Panc1 (cell line): ENCODE data around the gene TRIM39. TPM values are rescaled to one million over a fixed set of nuclear protein-coding genes. Genes with fewer than 3 reads are reported as not detected.

Experiments used
- ATAC-seq: fragments of 200-7000 bp; cut with Tn5 transposase; 2 replicates; pipeline ENCODE4 v1.9.1; 2020; ENCODE audit warnings: mild to moderate bottlenecking, moderate library complexity
- BruUV-seq: library from RNA; stranded (reverse); fragments of 400-500 nt; replicated peaks from 2 replicates; lab custom pipeline; 2021; lab: Mats Ljungman, UMichigan
- CTCF ChIA-PET: fragments of 300-600 bp; sonication (Branson Sonifier 250); formaldehyde crosslinking; loops from one replicate; lab custom pipeline; 2022; ENCODE audit warnings: antibody characterized with exemption; lab: Charles Lee
- POLR2A ChIA-PET: fragments of 300-600 bp; sonication (Branson Sonifier 250); formaldehyde crosslinking; loops from one replicate; lab custom pipeline; 2022; ENCODE audit warnings: antibody characterized with exemption; lab: Charles Lee
- DNase-seq: peaks from one replicate; pipeline ENCODE4 v3.0.0-alpha.2; 2010; ENCODE audit warnings: low read depth, low spot score
- H3K27ac ChIP-seq: 2 replicates; pipeline ENCODE4 v1.5.1; 2011; ENCODE audit warnings: mild to moderate bottlenecking, low read length, inconsistent platforms
- H3K27me3 ChIP-seq: fragments of 200-500 bp; sonication (Bioruptor generic); 2 replicates; pipeline ENCODE4 v1.6.0; 2014; ENCODE audit warnings: low read length, inconsistent platforms; ENCODE audit not compliant: control insufficient read depth, insufficient read depth
- H3K36me3 ChIP-seq: fragments of 200-500 bp; sonication (Bioruptor generic); 2 replicates; pipeline ENCODE4 v1.5.1; 2014; ENCODE audit warnings: inconsistent platforms, mild to moderate bottlenecking, low read length, moderate library complexity; ENCODE audit not compliant: control insufficient read depth, insufficient read depth
- H3K4me1 ChIP-seq: 2 replicates; pipeline ENCODE4 v1.5.1; 2011; ENCODE audit warnings: inconsistent platforms, mild to moderate bottlenecking, low read length, moderate library complexity; ENCODE audit not compliant: control insufficient read depth, insufficient read depth
- H3K4me3 ChIP-seq, 2 experiments: 2 replicates each; pipeline ENCODE4 v1.5.1; 2011 to 2012; ENCODE audit warnings: low read depth in 2 of 2, low read length in 2 of 2, mild to moderate bottlenecking in 2 of 2, inconsistent platforms in 1 of 2, moderate library complexity in 1 of 2
- H3K9me3 ChIP-seq: fragments of 200-500 bp; sonication (Bioruptor generic); 2 replicates; pipeline ENCODE4 v1.5.1; 2014; ENCODE audit warnings: low read depth, mild to moderate bottlenecking, inconsistent platforms, low read length, moderate library complexity; ENCODE audit not compliant: control insufficient read depth, insufficient read depth
- CTCF ChIP-seq: fragments of 450-650 bp; IDR thresholded peaks from 2 replicates; pipeline ENCODE4 v1.5.1; 2017; ENCODE audit warnings: mild to moderate bottlenecking
- POLR2AphosphoS5 ChIP-seq: IDR thresholded peaks from 2 replicates; pipeline ENCODE4 v1.6.1; 2012; ENCODE audit warnings: mild to moderate bottlenecking, low read depth, low read length, moderate library complexity
- REST ChIP-seq, 2 experiments: IDR thresholded peaks; 2 replicates each; pipeline ENCODE4 v1.6.1; 2011 to 2012; ENCODE audit warnings: low read depth in 2 of 2, control low read depth in 1 of 2, low read length in 1 of 2, mild to moderate bottlenecking in 1 of 2, moderate library complexity in 1 of 2; ENCODE audit not compliant: insufficient read depth in 1 of 2
- SIN3A ChIP-seq: IDR thresholded peaks from 2 replicates; pipeline ENCODE4 v1.6.1; 2012; ENCODE audit warnings: low read depth, mild to moderate bottlenecking, low read length, moderate library complexity, borderline replicate concordance; ENCODE audit not compliant: insufficient read depth
- TCF7L2 ChIP-seq: IDR thresholded peaks from 2 replicates; pipeline ENCODE4 v1.6.1; 2011; ENCODE audit warnings: mild to moderate bottlenecking, low read depth, low read length, inconsistent platforms
- in situ Hi-C: cut with HindIII; loops from 2 replicates; pipeline ENCODE4 v1.10.0; 2016; ENCODE audit warnings: low sequenced_read_pairs, low pct_unique_long_range_greater_than_20kb
- intact Hi-C: fragments of 100-400 bp; cut with micrococcal nuclease; formaldehyde crosslinking; loops from one replicate; pipeline ENCODE4 v1.10.0; 2022; ENCODE audit not compliant: unreplicated experiment
- total RNA-seq: library from RNA; stranded (reverse); gene quantifications from one replicate; pipeline ENCODE4 v1.2.1, GENCODE V29; 2021; ENCODE audit not compliant: unreplicated experiment

The TRIM39 gene
- total RNA-seq, 1 experiment from 2014 or later, result 13.4 TPM

GRCh38 chr6:30282522-30282921 lies 44.2 kb upstream of the TRIM39 start:
- H3K27me3 ChIP-seq, result no peaks in the 10 kb centered on the region
- H3K9me3 ChIP-seq, result peaks cover 45% of the 10 kb centered on the region
- POLR2A ChIA-PET, result no interaction called here
- CTCF ChIA-PET, result no interaction called here
- H3K4me1 ChIP-seq, result no peaks in the 10 kb centered on the region
- in situ Hi-C loops (no loop called here), intact Hi-C loops (no loop called here)
- TF ChIP-seq CTCF (no peak), REST (IDR thresholded peaks at IDR 0.05; ENCODE audit: insufficient read depth in 1 of 2, low read depth in 2 of 2, low read length in 1 of 2) (peak in 1 of 2 experiments; percentile 64; a peak in 2 of 4 replicates)
- H3K4me3 ChIP-seq, result no peak overlapping the region
- BruUV-seq, result no TSS peak
- no peaks in the 10 kb centered on the region for H3K36me3 ChIP-seq
- ATAC-seq (no peak), DNase-seq (no peak)
- H3K27ac ChIP-seq, result no peak overlapping the region

GRCh38 chr6:30283761-30284160 lies 43.0 kb upstream of the TRIM39 start:
- Histone ChIP-seq H3K36me3 (no peaks in the 10 kb centered on the region), H3K4me3 (no peak overlapping the region), H3K9me3 (peaks cover 49% of the 10 kb centered on the region), H3K4me1 (no peaks in the 10 kb centered on the region), H3K27me3 (no peaks in the 10 kb centered on the region), H3K27ac (no peak overlapping the region)
- intact Hi-C loops (no loop called here), in situ Hi-C loops (no loop called here)
- DNase-seq (no peak), ATAC-seq (peak; percentile 42; the same call in 1 of the 2 replicates)
- ChIA-PET CTCF (no interaction called here), POLR2A (no interaction called here)
- TF ChIP-seq CTCF, result no peak
- TF ChIP-seq TCF7L2, result no peak
- TF ChIP-seq REST (IDR thresholded peaks at IDR 0.05; ENCODE audit: insufficient read depth in 1 of 2, low read depth in 2 of 2, low read length in 1 of 2), result no peak
- TF ChIP-seq POLR2AphosphoS5, result no peak
- no peak for TF ChIP-seq SIN3A
- no TSS peak for BruUV-seq
